Stimulated activated naive CD4-positive, alpha-beta T cell (primary cell): ENCODE results near the gene SLC2A5.
"Not testable (repeated sequence)": the region's sequence is repeated elsewhere in the genome, so short reads cannot be mapped to it uniquely, and the experiment has no call there.

Experiments
- DNase-seq, 6 experiments: peaks; one replicate each; lab custom pipeline; 2025; lab: John Stamatoyannopoulos, UW

The SLC2A5 gene

DNA sequence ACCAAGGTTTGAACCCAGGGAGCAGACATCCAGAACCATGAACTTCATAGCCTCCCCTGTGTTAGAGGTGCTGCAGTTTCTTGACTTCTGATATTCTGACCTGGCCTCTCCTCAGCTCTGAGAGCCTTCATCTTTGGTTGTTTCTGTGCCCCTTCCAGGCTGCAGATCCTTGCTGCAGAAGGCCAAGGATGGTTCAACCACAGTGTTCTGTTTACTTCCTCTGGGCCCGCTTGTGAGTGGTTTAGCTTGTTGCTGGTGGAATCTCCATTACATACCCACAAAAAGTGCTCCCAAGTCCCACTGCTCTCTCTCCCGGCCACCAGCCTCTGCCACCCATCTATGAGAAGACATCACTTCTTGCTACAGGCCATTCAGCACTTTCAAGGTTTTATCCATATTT is 34.2 kb downstream of the SLC2A5 start:
- no peak for DNase-seq

DNA sequence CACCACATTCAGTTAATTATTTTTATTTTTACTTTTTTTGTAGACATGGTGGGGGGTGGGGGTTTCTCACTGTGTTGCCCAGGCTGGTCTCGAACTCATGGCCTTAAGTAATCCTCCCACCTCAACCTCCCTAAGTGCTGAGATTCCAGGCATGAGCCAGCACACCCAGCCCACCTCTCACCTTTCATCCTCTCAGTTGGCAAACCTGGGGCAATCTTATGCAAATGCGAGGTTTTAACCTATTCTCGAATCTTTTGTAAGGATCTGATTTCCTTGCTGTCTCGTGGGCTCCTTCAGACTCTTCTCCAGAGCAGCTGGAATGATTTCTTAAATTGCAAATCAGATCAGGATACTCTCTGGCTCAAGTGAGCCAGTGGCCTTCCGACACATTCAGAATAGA is 36.1 kb downstream of the SLC2A5 start:
- no peak for DNase-seq

DNA sequence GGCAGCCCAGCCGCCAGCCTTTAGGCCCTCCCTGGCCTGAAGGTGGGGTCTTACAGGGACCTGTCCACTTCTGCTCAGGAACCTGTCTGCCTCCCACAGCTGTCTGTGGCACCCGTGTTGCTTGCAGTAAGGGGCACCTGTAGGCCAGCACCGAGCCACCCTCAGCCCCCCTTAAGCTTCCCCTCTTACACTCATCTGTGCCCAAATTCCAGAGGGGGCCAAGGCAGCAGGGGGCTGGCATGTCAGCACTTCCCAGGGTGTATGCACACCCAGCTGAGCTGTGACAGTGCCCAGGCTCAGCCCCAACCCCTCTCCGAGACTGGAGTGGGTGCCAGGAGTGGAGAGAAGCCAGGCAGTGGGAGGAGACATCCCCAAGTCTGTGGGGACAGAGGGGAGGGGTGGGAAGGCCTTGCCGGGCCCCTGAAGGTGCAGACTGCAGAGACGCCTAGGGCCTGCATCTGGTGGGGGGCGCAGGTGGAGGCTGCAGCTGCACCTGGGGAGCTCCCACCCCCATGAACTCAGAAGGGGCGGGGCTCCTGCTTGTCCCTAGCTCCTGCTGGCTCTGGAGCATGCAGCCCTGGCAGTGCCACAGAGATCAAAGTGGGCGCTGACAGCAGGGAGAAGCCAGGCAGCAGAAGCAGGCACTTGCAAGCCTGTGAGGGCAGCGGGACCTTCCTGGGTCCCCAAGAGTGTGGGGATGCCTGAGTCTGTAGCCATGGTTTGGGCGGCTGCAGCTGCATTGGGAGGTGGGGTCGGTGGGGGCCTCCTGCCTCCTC is 37.8 kb downstream of the SLC2A5 start:
- DNase-seq: no peak

DNA sequence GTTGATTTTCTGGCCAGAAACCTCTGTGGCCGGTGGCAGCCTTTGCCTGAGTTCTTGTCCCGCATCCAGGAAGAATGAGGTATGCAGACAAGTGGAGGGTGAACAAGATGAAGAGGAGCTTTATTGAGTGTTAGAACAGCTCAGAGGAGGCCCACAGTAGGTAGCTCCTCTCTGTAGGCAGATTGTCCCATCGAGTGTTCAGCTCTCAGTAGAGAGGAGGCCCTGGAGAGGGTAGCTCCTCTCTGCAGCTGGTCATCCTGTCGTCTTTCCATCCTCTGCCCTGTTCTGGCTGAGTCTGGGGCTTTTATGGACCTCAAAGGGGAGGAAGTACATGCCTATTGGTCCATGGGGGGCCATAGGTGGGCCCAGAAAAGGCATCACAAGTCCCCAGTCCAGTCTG is 38.4 kb downstream of the SLC2A5 start:
- DNase-seq: not testable (repeated sequence)

DNA sequence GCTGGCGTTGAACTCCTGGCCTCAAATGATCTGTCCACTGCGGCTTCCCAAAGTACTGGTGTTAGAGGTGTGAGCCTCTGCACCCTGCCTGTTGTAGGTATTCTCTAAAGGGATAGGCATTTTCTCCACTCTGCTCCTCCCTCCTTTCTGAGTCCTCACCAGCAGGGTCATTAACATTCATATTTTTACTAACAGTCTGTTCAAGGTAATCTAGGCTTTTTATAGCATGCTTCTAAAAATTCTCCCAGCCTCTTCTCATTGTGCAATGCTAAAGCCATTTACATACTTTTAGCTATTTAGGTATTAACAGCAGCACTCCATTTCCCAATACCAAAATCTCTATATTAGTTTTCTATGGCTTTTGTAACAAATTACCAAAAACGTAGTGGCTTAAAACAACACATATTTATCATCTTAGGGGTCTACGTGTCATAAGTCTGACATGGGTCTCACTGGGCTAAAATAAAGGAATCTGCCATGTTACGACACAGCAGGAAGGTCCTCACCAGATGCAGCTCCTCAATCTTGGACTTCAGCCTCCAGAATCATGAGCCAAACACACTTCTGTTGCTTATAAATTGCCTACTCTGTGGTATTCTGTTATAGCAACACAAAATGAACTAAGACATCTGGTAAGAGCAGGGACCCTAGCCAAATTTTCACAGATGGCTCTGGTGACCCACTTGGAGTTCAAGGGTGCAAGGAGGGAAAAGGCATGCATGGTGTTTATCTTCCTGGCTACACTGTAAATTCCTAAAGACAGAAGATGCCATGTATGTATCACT is 40.3 kb downstream of the SLC2A5 start:
- DNase-seq: no peak

DNA sequence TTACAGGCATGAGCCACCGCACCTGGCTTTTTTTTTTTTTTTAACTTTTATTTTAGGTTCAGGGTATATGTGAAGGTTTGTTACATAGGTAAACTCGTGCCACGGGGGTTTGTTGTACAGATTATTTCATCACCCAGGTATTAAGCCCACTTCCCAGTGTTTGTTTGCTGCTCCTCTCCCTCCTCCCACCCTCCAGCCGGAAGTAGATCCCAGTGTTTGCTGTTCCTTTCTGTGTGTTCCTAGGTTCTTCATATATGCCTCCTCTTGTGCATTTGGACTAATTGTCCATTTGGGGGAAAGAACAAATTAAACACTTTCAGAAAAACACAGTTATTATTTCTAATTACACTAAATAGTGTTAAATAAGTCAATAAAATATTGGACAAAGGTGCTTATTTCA is 42.1 kb downstream of the SLC2A5 start:
- DNase-seq: no peak

DNA sequence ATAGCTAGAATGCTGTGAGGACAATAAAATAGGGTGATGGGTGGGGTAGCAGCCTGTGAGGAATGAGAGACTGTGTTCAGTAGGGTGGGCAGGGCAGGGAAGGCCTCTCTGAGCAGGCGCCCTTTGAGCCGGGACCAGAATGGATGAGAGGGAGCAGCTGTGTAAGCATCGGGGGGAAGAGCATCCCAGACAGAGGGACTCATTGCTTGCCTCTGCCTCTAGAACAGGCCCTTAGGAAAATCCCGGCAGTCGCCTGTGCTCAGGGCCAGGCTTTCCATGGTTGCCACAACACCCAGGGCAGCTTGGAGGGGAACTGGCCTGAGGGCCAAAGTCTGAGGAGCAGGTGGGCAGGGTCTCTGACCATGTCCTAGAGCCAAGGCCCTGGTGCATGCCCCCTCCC is 44.0 kb downstream of the SLC2A5 start:
- DNase-seq: no peak

DNA sequence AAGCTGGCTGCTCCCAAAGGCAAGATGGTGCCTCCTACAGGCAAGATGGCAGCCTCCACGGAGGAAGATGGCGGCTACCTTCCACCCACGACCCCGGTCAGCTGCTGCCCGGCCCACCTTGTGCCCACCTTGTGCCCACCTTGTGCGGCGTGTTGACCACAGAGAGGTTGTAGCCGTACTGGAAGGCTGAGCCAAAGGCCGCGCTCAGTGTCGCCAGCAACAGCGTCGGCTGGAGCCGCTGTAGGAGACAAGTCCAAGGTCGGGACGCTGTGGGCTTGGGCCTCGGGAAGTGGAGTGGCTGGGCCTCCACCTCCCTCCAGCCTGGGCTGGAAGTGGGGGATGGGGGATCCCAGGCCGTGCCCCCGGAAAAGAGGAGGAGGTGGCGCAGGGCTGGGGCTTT is 44.6 kb downstream of the SLC2A5 start:
- DNase-seq: no peak

DNA sequence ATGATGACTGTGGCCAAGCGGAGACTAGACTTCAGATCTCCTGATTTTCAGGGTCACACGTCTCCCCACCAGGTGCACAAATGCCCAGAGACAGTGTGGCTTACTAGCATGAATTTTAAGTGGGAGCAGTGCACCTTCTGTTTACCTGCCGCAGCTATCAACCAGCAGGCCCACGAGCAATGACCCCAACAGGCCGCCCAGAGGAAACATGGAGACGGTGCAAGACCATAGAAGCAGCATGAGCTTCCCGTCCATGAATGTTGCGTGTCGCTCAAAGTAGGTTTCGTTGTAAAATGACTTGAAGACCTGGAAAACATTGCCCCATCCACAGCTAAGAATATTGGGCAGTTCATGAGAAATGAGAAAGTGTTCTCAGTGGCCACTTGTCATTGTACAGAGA is 46.7 kb downstream of the SLC2A5 start:
- DNase-seq: no peak

DNA sequence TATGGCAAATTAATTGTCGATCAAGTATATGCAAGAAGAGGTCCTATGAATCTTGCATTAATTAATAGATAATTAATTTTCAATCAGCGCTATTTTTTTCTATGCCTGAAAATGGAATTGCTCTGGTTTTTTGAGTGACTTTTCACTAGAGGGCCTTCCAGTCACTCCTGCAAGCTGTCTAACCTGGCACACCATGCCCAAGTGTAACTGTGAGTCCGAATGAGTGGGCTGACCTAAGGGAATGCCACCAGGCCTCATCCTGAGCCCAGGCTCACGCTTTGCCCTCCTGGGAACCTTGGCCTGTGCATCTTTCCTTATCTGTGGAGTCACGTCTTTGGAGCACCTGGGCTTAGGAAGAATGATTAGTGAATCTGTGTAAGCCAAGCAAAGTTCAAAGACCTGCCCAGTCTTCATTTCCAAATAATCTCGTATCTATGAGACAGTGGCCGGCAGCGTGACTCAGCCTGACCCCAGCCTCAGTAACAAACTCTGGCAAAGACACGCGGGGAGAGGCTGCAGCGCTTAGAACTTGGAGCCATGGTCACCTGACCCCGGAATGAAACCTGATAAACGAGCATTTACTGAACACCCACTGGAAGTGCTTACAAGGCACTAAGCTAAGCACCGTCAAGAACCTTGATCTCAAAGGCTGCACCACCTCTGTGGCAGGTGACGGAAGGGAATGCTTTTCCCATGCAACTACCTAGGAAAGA is 47.3 kb downstream of the SLC2A5 start:
- DNase-seq: not testable (repeated sequence)

DNA sequence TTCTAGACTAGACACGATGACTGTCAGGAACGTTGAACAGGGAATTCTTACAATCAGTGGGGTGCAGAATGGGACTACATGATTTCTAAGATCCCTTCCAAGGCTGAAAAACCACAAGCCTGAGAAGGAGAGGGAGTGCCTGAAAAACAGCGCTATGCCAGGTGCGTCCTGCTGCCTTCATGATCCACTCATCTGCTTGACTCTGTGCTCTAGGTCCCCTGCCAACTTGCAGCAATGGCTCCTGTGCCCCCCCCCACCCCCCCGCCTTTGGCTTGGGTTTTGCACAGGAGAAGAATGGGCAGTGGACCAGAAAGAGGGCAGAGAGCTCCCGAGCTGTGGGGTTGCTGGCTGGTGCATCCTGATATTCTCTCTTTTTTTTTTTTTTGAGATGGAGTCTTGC is 49.1 kb downstream of the SLC2A5 start:
- DNase-seq: no peak

DNA sequence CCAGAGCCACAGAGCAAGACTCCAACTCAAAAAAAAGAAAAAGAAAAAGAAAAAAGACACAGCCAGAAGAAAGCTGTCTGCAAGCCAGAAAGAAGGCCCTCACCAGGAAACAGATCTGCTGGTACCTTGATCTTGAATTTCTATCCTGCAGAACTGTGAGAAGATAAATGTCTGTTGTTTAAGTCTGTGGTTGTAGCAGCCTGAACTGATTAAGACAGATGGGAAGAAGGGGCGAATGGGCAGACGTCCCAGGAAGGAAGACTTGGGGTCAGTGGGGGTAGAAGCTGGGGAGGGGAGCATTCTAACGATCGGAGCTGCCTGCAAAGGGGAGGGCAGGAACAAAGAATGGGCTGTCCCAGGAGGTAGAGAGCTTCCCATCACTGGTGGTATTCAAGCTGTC is 49.5 kb downstream of the SLC2A5 start:
- DNase-seq: no peak

DNA sequence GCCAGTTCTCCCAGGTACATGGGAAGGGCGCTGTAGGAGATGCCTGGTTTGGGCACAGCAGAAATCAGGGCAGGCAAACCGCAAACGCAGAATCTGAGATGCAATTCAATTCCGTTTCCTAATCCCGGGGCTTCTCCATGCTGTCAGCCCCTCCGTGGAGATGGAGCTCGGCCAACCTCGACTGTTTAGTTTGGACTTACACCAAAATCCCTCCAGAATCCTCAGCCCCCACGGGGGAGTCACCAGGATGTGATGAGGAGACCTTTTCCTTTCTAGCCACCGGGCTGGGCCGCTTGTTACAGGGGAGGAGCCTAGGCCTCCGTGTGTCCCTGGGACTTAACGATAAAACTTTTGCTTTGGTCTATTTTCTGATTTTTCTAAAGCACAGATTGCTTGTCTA is 51.1 kb downstream of the SLC2A5 start:
- DNase-seq: no peak

DNA sequence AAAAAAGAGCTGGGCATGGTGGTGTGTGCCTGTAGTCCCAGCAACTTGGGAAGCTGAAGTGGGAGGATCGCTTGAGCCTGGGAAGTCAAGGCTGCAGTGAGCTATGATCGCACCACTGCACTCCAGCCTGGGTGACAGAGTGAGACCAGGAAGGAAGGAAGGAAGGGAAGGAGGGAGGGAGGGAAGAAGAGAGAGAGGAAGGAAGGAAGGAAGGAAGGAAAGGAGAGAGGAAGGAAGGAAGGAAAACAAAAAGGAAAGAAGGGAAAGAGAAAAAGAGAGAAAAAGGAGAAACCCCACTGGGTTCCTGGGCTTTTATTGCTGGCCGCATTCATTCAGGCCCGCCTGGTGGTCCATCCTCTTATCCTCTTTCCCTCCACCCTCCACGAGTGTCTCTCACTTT is 53.0 kb downstream of the SLC2A5 start:
- DNase-seq: no peak

DNA sequence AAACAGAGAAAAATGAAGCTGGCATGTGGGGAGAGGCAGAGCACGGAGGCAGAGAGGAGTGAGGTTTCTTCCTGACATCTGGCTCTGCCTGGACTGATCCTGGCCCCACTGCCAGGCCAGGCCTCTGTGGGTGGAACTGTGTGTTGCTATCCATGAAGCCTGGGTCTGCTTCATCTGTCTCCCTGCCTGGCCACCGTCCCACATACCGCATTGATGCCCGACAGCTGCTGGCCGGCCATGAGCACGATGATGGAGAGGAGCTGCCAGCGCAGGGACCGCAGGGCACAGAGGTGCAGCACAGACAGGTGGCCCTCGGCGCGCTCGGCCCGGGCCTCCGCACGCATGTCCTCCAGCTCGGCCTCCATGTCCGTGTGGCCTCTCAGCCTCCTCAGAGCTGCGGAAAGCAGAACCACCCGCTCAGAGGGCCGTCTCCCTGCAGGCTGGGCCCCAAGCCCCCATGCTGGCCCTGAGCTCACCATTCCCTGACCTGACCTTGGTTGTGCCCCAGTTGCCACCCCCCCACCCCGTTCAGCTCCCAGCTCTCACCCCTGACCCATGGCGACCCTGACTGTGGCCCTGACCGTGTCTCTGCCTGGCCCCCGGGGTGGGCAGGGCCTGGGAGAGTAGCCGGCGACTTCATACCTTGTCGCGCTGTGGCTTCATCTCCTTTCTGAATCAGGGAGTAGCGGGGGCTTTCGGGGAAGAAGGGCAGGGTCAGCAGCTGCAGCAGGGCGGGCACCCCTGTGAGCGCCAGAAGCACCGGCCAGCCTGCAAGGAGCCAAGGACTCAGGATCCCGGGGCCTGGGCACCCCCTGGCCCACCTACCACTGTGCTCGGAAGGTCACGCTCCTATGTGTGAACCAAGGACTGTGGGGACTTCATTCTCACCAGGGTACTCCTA is 54.7 kb downstream of the SLC2A5 start:
- no peak for DNase-seq

DNA sequence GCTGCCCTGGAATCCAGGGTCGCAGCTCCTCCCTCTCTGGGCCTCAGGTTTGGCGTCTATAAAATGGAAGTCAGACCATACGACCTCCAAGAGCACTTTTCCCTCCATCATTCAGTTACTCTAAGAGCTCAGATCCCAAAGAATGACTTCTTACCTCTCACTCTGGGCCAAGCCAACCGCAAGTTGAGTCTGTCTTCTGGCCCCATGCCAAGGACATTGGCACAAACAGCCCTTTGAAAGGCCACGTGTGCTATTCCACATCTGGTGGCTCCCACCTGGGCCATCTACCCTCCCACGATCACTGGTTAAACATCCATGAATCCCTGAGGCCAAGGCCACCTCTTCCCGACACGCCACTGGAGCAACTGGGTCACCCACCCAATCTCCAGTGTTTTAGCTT is 55.6 kb downstream of the SLC2A5 start:
- DNase-seq: no peak

DNA sequence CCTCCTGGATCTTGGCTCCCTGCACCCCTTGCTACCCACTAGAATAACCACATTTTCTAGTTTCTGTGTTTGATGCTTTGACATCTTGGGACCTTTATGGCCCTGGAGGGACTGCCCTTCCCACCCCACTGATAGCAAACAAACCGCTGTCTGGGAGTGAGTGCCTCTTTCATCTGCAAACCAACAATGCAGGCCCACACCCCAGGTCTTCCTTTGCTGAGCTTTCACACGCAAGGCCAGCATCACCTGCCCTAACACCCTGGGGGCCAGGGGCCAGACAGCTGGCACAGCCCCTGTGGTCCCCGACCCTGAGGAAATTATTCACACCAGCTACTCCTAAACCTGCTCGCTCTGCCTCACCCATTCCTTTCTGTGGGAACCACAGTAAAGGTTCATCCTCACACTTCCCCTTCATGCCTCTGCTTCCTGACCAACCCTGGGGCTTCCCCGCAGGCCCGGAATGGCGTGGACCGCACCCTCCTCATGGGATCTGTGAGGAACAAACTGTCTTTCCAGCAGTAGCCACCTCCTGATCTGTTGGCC is 58.6 kb downstream of the SLC2A5 start:
- no peak for DNase-seq

DNA sequence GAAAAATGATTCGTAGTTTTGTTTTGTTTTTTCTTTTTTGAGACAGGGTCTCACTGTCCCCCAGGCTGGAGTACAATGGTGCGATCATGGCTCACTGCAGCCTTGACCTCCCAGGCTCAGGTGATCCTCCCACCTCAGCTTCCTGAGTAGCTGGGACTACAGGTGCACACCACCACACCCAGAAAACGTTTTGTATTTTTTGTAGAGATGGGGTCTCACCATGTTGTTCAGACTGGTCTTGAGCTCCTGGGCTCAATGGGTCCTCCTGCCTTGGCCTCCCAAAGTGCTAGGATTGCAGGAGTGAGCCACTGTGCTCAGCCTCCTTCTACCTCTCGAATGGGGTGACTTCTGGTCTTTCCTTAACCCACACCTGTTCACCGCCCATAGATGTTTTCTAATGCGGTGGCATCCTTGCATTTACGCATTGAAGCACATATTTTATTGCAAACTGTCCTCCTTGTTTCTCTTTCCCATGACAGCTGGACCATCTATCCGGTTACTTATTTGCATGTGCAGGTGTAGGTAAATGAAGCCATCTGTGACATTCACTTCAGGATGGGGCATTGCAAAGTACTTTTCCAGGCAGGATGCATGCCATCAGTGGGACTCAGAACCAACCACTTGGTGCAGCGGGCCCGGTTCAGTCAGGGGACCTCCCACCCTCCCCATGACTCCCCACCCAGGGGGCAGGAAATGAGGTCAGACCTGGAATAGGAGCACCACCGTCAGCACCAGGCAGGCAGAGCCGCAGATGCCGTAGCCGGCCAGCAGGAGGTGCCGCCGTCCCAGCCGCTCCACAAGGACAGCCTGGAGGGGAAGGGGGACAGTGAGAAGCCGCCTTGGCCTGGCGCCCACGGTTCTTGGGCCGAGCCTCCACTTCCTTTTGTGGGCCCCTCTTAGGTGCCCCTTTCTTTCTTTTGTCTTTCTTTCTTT is 59.7 kb downstream of the SLC2A5 start:
- peak in 1 of 6 experiments; percentile 23 for DNase-seq

DNA sequence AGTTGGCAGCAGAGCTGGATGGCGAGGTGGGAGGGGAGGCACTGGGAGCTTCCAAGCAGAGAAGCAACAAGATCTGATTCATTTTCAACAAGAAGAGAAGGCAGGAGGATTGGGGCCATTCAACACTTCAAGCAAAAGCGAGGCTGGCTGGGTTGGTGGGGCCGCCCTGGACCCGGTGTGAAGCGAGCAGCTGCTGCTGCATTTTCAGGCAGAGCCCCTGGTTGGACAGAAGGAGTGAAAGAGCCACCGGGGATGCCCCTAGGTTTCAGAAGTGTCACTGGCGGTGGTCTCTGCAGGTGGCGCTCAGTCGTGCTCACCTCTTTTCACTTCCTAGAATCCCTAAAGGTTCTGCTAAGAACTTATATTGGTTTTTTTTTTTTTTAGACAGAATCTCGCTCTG is 61.2 kb downstream of the SLC2A5 start:
- DNase-seq: no peak

DNA sequence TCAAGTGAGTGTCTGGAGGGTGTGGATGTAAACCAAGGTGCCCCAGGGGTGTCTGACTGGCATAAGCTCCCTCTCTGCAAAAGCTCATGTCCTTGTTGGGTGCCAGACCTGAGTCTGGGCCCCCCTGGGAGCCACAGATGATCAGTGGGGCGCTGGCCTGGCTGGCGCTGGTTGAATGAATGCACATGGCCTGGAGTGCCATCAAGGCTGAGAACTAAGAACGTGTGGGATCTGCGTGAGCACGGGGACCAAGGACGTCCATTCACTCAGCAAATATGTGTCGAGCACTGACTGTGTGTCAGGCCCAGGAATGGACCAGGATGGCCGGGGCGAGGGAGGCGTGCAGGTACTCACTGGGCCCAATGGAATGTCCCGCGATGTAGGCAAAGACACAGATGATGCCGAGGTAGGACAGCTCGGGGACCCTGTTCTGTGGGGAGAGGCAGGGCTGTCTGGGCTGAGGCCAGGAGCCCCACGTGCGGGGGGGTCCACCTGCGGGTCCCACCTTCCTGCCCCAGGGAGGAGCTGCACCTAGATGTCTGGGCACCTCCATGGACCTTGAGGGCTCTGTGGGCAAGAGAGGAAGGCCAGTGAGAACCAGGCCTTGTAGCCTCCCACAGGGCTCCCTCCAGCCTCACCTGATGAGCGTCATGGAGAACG is 62.3 kb downstream of the SLC2A5 start:
- no peak for DNase-seq
